ENCODE data around the gene GXYLT2.

Gene GXYLT2, protein sequence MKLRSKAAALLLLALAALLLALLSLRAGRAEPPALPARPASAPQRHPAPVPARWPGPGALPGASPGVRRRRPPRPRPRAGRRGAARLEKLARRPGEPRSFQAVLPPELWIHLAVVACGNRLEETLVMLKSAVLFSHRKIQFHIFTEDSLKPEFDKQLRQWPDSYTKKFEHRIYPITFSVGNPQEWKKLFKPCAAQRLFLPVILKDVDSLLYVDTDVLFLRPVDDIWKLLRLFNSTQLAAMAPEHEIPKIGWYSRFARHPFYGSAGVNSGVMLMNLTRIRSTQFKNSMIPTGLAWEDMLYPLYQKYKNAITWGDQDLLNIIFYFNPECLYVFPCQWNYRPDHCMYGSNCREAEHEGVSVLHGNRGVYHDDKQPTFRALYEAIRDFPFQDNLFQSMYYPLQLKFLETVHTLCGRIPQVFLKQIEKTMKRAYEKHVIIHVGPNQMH

DNA sequence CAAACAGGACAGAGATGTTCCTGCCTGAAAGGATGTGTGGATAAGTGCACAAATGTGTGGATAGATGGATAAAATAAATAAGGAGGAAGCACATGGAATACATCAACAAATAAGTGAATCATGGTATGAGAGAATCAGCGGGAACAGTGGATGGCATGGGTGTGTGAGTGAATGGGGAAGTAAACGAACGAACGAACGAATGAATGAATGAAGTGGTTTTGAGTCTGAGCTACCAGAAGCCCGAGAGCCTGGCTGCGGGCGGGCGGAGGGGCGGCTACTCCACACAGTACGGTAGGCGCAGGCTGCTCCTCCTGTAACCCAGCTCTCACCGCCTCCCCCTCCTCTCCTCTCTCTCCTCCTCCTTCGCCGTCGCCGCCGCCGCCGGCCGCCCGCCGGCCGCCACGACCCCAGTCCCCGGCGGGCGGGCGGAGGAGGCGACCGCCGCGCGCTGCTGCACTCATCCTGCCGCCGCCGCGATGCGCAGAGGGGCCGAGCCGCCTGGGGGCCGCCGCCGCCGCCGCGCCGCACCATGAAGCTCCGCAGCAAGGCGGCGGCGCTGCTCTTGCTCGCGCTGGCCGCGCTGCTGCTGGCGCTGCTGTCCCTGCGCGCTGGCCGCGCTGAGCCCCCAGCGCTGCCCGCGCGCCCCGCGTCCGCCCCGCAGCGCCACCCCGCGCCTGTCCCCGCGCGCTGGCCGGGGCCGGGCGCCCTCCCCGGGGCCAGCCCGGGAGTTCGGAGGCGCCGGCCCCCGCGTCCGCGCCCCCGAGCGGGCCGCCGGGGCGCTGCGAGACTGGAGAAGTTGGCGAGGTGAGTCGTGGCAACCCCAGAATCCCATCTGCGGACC is at the start of gene GXYLT2:
GXYLT2 (plus strand) TSS at position 342 of the 841 bp plus-strand sequence; CDS start at position 530, 188 bp downstream.
- DNase-seq = peak; percentile 45

DNA sequence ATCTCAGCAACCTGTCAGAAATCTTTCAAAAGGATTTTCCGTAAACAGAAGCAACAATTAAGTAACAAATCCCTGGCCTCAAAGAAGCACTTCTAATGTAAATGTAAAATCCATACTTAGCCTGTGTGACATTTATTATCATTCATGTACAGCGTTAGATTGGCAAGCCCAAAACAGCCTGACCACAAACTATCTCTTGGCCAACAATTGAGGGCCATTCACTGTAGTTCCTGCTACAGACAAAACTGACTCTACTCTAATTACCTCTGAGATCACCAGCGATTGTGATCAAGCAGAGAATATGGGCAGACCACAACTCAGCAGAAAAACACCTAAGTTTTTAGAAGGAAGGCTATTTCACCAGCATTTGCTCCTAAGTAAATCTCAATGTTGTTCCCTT is 48.8 kb upstream of the GXYLT2 start:
- DNase-seq = no peak

DNA sequence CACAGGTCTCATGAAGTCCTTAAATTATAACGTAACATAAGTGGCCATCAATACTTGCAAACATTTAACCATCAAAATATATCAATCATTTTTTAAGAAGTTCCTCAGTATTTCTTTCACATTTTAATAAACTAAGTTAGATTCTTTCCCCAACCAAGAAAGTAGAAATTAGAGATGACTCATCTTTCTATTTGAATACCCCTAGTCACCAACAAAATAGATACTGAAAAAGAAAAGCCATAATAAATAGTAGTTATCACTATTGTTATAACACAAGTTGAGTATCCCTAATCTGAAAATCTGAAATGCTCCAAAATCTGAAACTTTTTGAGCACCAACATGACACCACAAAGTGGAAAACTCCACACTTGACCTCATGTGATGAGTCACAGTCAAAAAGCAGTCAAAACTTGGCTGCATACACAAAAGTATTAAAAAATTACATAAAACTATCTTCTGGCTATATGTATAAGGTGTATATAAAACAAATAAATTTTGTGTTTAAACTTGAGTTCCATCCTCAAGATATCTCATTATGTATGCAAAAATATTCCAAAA is 43.3 kb upstream of the GXYLT2 start:
- DNase-seq = no peak

DNA sequence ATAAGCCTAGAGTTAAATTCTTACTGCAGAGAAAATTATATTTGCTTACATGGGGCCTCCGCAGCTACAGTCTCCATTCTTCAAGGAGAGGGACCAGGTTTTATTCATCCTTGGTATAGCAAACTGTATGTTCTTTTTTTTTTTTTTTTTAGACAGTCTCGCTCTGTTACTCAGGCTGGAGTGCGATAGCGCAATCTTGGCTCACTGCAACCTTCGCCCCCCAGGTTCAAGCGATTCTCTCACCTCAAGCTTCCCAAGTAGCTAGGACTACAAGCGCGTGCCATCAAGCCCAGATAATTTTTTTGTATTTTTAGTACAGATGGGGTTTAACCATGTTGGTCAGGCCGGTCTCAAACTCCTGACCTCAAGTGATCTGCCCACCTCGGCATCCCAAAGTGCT is 41.7 kb upstream of the GXYLT2 start:
- no peak for DNase-seq

DNA sequence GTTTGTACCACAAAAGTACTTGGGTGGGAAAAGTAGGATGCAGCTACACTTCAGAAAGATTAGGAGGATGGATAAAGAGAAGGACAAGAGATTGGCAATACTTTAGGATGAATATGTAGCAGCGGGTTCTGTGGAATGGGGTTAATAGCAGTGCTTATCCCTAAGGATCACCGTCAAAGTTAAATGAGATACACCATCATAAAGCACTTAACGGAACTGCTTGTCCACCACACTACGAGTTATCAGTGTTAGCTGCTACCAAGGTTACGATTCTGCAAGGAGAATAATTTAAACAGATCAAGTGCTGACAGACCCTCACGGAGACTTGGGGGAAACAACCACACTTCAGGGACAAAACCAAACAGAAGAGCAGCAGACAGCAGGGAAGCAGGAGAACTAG is 40.6 kb upstream of the GXYLT2 start:
- DNase-seq = no peak

DNA sequence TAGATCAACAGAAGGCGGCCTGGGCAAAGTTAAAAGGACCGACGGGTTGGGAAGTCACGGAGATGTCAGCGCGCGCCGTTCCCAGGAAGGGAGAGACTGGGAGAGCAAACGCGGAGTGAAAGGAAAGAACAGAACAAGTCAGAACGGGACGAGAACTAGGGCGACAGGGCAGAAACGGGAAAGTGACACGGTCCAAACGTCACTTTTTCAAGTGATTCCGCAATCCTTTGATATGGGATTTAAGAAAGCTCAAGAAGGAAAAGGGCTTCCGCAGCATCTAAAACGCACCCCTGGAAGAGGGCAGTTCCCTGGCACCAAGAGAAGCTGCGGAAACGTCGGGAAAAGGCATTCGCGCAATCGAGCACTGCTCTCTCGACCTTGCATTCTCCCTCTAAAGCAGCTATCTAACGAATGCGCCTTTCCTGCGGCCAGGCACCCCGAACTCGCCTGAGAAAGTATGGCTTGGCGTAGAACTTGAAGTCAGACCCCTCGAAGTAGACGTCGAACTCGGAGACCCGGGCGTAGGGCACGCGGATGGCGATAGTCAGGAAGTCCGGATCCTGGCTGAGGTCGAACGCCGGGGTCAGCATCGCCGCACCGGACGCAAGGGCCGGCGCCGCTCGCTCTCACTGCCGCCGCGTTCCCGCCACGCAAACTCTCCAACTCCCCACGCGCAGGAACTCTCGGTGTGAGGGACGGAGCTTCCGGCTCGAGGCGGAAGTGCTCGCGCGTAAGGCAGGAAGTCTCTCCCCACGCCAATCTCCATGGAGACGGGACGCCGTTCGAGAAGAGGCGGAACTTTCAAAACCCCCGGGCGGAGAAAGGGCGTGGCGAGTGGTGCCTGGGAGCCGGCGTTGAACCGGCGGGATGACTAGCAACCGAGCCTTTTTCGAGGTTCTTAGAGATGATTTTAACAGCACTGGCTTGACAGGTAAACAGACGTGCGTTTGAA is 39.8 kb upstream of the GXYLT2 start, which contains the start of gene SHQ1:
SHQ1 (minus strand) TSS at position 695 of the 952 bp plus-strand sequence; CDS start at position 590, 105 bp downstream.
- peak; percentile 80 for DNase-seq

DNA sequence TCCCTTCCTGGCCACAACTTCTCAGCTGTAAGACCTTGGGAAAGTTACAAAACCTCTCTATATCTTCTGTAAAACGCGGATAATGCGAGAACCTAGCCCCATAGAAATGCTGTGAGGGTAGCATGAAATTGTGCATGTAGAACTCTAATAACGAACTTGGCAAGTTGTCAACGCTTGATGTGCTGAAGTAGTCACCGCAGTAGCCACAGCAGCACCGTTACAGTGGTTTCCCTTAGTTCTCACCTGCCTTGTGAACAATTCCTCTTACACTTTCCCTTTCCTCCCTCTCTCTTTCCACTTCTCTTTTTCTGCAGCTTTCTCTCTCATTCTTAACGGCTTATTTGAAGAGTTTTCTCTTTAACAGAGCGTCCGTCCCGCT is 39.2 kb upstream of the GXYLT2 start:
- no peak for DNase-seq

DNA sequence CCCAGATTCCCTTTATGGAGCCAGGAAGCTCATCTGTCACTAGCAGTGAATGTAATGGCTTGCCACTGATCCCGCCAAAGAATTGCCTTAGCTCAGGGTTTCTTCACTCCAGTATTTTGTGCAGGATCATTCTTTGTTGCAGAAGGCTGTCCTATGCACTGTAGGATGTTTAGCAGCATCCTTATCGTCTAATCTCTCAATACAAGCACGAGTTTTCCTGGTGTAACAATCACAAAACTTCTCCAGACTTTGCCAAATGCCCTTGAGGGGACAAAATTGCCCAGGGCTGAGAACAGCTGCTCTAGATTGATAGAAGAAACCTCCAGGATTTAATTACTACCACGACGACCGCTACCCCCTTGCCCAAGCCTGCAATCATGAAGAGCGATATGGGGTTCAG is 32.8 kb upstream of the GXYLT2 start:
- DNase-seq = no peak

DNA sequence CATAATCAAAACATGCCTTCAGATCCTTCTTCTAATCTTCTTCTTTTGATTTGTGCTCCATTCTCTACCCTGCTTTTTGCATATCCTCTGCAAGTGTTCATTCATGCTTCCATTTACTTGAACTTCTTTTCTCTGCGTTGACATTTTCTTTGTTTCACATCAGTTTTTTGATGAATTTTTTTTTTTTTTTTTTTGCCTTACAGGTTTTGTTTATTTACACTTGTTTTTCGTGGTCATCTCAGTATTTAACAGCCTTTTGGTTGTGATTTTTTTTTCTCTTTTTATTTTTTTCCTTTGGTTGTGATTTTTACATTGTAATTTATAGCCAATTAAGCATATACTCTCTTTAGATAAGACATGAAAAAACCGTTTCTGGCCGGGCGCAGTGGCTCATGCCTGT is 27.8 kb upstream of the GXYLT2 start:
- no peak for DNase-seq

DNA sequence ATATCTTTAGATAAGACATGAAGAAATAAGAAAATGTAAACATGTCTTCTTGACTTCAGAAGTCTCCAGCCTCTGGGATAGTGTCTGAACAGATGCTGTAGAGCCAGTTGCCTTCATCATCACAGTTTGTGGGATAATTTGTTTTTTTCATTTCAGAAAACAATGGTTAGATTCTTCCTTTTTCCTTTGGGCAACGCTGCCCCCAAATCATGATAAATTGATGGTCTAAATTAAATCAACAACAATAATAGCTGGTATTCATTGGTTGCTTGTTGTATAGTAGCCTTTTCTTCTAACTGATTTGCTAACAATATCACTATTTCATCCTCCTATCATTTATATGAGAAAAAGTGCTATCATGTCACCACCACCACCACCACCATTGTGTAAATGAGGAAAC is 27.0 kb upstream of the GXYLT2 start:
- no peak for DNase-seq

DNA sequence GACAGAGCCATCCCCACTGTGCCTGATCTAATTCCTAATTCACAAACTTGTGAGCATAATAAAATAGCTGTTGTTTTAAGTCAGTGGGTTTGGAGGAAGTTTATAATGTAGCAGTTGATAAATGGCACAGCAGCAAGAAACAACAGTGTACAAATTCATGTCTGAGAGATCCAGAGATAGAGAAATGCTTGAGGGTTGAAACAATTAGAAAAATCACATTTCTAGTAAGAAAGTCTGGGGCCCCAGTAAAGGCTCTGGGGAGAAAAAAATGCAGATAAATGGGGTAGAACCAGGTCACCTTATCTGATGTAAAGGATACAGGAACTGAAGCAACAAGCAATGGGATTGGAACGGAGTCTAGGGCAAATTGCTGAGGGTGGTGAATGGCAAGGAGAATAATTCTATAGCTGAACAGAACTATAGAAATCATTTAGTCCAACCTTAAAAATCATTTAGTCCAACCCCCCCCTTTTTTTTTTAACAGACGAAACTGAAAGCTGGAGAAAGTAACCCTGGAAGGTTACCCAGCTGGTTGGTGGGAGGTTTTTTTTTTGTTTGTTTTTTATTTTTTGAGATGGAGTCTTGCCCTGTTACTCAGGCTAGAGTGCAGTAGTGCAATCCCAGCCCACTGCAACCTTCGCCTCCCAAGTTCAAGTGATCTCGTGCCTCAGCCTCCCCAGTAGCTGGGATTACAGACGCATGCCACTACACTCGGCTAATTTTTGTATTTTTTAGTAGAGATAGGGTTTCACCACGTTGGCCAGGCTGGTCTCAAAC is 25.3 kb upstream of the GXYLT2 start:
- DNase-seq = no peak

DNA sequence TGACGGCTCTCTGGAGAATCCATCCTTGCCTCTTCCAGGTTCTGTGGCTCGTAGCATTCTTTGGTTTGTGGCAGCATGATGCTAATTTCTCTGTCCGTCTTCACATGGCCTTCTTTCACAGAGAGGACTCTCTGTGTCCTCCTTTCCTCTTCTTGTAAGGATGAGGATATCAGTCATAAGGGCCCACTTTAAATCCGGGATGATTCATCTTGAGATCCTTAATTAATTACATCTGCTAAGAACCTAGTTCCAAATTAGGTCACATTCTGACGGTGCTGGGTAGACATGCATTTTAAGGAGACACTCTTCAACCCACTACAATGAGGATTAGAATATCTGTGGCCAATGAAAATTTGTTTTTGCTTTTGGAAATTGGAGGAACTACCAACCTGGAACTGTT is 15.7 kb upstream of the GXYLT2 start:
- DNase-seq = no peak

DNA sequence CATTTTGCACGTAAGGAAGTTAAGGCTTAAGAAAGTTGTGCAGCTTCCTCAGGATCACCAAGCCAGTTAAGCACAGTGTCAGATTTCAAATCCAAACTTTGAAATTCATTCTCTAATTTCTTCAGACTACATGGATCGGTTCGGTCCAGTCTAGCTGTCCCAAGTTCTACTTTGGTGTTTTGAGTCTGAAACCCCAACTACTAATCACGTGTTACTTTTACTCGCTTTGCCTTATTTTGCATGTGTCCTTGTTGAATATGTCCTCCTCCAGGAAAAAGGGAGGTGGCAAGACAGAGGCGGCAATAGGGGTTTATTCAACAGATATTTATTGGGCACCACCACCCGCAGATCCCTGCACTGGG is 522 bp upstream of the GXYLT2 start:
- DNase-seq = no peak

DNA sequence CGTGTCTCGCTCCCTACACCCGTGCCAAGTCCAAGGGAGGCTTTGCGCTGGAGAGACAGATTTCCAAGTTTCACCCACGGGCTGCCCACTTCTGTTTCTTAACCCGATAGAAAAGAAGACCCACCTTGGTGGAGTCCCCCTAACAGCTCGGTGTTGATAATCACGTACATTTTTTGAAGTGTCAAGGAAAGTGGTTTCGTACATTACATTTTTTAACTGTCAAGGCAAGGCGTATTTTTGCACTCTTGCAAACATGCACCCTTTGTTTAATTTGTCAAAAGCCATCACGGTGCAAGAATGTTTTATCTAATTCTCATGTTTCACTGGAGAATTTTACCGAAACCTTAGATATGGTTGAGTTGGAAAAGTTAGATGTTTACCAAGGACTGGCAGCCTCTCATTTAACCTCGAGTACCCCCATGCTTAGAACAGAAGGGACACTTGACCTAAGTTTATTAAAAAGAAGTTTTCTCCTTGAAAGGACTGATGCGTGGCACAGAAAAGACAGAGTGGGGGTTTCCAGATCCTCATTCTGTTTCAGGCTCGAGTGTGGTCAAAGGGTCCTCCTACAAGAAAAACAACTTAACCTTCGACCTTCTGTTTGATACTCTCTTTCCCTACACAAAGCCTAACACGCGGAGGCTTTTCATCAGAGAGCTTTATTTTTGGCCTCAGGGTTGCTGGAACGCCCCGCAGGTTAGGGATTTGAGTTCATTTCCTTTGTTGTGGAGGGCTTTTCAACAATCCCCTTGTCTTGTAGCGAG is 882 bp downstream of the GXYLT2 start:
- peak; percentile 4 for DNase-seq

DNA sequence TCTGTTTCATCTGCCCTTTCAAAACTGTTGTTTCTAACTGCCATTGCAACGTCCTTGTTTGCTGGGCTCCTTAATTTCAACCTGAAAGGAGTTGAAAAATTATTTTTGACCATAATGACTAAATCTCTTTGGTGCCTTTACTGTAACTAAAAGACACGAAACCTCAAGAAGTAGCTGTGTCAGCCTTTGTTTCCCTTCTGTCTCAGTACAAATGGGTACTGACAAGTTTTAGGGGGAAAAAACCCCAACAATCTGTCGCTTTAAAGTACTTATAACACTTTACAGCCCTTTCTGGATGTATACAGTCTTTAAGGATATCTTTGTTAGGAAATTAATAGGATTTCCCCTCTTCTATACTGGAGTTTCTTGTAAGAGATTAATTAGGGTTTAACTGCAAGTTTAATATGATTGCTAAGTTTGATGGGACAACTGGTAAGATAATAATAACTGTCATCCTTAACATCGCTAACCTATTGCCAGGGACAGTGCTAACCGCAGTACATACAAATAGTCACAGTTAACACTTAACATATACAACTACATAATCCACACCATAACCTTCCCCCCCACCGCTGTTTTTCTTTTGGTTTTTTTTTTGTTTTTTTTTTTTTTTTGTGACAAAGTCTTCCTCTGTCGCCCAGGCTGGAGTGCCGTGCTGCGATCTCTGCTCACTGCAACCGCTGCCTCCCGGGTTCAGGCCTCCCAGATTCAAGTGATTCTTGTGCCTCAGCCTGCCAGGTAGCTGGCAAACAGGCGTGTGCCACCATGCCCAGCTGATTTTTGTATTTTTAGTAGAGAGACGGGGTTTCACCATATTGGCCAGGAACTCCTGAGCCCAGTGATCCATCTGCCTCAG is 1.7 kb downstream of the GXYLT2 start:
- DNase-seq = no peak

DNA sequence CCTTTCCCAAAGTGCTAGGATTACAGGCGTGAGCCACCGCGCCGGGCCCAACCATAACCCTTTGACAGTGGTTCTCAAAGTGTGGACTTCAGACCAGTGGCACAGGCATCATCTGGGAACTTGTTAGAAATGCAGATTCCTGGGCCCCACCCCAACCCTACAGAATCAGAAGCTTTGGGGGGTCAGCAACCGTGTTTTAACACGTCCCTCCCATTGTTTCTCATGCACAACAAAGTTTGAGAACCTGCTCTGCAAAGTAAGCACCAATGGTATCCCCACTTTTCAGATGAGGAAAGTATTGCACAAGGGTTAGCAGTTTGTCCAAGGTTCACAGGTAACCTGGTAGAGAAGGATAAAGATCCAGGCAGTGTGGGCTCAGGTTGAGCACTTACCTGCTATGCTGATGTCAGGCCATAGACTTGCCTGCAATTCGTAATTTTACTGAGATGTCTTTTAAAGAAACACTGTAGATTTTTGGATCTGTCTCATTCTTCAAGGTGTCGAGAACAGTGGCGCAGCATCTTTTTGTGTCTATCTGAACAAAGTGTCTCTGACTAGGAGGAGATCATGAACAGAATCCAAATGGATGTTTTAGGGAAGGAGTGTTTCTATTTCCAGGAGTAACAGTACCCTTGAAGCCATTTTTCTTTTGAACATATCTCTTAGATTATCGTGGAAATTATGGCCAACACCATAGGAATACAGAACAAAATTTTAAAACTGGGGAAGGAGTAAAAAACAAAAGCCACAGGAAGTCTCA is 2.5 kb downstream of the GXYLT2 start:
- DNase-seq = no peak

DNA sequence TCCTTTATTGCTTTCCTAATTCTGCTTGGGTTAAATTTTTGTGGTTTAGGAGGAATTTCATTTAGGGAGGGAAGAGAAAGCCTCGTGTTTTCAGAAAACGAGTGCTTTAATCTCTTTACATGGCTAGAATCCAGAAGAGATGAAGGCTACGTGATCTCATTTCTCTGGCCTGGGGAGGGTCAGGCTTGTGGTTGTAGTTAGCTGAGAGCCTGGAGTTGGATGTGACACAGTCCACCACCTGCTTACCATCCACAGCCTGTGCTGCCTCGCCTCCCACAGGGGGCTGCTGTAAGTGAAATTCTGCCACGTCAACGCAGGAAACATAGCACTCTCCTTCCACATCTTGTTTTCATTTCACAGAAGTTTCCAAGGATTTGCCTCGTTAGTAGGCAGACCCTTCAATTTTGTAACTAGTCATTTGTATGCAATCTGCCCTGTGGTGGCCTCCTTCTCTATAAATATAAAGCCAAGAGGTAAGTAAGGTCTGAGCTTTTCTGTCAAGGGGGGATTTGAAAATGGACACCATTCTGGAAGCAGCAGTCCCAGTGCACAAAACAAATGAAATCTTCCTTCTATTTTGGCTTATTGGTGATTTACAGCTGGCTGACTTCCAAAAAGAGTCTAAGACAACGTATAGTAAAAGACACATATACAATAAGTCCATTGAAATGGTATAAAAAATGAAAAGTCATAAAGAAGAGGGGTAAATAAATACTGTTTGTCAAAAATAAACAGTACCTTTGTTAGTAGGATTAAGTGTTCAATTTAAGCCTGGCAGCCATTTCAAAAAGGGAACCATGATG is 3.4 kb downstream of the GXYLT2 start:
- peak; percentile 64 for DNase-seq

DNA sequence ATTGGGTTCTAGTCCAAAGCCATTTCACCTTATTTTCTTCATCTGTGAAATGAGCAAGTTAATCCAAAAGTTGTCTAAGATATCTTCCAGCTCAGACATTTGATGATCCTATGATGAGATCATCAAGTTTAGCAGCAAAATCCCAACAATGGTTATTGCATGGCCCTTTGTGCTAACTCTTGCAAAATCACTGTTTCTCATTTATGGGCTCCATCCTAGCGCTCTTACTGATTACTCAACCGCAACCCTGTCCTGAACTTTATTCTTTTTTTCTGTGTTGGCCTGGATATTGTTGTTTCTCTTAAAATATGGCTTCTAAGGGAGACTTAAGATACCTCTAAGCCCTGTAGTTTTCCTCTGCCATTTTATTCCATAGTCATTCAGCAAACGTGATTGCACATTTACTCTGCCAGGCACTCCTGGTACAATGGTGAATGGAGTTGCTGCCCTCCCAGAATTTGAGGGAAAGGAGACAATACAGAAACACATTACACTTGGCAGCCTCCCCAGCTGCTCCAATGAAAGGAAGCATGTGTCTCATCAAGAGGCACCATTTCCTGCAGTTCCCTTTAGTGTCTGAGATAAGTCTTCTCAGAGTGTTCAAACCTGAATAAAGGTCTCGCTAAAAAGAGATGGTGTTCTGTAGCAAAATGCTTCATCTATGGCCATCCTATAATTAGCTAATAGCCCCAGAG is 4.4 kb downstream of the GXYLT2 start:
- no peak for DNase-seq

Measured in NCI-H2227 treated with DMSO at 0.1 percent for 48 hours (cell line).